Measurements from ENCODE around the gene CYP1B1. TPM values are rescaled to one million over a fixed set of nuclear protein-coding genes. Genes with fewer than 3 reads are reported as not detected.

Gene CYP1B1
- total RNA-seq, 2 experiments from 2014 or later = 6.8 to 6.9 TPM

DNA sequence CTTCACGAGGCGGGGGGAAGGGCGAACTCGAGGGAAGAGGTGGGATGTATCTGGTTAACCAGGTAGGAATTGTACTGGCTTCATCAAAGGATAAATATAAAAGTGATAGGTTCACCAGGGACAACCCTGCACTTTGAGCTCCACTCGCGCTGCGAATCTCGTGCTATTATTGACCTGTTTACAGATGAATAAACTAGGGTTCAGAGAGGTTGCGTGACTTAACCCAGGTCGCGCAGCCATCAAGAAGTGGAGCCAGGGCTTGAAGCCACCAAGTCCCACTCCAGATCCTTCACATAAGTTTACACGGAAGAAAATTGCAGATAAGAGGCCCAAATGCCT, 1.4 kb upstream of the CYP1B1 start:
- POLR2A ChIA-PET = interaction anchor here (0.7 to 1.6 kb wide), 2 partner anchors 40 to 165 kb away, joined by 3 to 7 read pairs; no protein-coding TSS in a partner anchor
- CTCF ChIA-PET = interaction anchor here (1.0 to 1.6 kb wide), 3 partner anchors 40 to 430 kb away, joined by 3 to 6 read pairs (median 3); no protein-coding TSS in a partner anchor

DNA sequence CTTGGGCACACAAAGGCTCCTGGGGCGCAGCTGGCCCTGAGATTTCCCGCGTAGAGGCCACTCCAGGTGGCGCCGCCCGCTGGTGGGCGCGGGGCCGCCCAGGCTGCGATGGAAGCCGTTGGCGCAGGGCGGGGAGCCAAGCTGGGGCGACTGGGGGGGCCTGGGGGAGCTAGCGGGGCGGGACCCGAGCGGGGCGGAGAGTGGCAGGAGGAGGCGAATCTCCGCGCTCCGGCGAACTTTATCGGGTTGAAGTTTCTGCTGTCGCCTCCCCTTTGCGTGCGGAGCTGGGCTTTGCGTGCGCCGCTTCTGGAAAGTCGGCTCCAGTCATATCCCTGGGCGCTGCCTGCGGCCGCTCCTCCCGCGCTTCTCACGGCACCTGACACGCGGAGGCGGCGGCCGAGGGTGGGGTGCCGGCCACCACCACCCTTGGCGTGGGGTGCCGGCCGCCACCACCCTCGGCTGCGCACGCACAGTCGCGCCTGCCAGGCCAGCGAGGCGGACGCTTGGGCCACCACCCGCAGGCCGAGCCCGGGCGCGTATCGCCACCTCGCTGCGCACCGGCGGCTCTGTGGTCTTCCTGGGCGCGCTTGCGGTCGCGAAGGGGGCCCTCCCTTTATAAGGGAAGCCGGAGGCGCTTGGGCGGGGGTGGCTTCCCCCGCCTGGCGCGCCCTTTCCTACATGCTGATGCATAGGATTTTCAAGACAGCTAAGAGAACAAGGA, 919 bp upstream of the CYP1B1 start:
- ChIA-PET POLR2A (interaction anchor here (0.6 to 1.6 kb wide), 2 partner anchors 39 to 138 kb away, joined by 3 to 7 read pairs; no protein-coding TSS in a partner anchor), CTCF (interaction anchor here (0.6 to 1.6 kb wide), 9 partner anchors 17 to 697 kb away, joined by 3 to 6 read pairs (median 3); no protein-coding TSS in a partner anchor)

DNA sequence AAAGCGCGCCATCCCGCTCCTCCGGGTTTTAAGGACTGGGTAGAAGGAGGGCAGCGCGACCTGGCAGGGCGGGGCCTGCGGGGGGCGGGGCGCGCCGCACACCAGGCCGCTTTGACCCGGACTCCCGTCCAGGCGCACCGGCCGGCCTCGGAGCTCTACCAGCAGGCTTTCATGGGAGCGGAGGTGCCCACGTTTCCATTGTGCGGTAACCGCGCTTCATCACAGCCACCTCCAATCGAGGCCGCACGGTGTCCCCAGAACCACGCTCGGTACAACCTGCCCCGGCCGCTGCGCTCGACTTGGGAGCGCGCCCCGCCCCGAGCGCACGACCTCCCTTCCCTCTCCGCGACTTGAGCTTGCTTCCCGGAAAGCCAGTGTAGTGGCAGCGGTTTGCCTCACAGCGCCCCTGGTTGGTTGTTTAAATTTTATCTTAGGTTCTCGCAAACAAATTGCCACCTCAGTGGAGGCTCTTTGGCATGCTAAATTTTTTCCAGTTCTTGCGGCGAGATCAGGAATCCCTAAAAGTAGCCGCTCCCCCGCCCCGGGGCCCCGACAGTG, 280 bp upstream of the CYP1B1 start:
- CTCF ChIA-PET = interaction anchor here (0.6 to 1.6 kb wide), 9 partner anchors 17 to 698 kb away, joined by 3 to 6 read pairs (median 3); no protein-coding TSS in a partner anchor
- POLR2A ChIA-PET = interaction anchor here (0.6 to 1.6 kb wide), 2 partner anchors 39 to 139 kb away, joined by 3 to 7 read pairs; no protein-coding TSS in a partner anchor

GRCh38 chr2:38074764-38075506, 1.0 kb downstream of the CYP1B1 start:
- POLR2A ChIA-PET = no interaction called here
- CTCF ChIA-PET = no interaction called here

- ChIA-PET POLR2A (no interaction called here), CTCF (no interaction called here)
Measured at GRCh38 chr2:38074058-38074763, 1.7 kb downstream of the CYP1B1 start.

DNA sequence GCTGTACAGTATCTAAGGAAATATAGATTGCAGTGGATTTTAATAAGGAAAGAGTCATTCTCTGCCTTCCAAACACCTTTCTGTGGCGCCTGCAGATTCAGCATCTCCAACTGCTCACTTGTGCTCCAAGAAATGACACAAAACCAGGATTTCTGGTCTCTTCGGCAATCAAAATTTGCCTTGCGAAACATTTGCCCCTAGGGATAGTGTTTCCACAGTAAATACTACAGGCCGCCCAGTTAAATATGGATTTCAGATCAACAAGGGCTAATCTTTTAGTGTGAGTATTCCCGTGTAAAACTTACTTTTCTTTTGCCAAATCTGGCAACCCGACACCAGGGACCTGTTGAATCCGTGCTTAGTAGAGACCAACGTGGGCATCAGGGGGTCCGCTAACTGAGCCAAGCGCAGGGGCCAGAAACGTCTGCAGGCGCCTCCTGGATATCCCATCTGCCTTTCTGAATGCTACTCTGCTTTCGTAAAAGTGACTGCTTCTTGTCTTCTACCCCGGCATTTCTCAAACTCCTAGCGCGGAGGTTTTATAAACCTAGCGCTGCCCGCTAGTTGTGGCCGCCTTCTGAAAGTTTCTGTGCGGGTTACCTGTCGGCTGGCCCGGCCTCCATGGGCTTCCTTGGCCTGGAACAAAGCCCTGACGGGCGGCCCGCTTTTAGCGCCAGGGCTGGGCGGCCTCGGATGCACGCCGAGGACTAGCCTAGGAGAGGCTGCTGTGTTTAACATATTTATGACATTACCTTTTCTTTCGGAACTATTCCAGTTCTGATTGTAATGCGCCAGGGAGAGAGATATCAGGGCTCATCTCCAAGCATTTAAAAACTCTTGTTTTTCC, 2.5 kb downstream of the CYP1B1 start:
- POLR2A ChIA-PET = no interaction called here
- CTCF ChIA-PET = no interaction called here

GRCh38 chr2:38070438-38070837, 5.5 kb downstream of the CYP1B1 start:
- CTCF ChIA-PET = no interaction called here

DNA sequence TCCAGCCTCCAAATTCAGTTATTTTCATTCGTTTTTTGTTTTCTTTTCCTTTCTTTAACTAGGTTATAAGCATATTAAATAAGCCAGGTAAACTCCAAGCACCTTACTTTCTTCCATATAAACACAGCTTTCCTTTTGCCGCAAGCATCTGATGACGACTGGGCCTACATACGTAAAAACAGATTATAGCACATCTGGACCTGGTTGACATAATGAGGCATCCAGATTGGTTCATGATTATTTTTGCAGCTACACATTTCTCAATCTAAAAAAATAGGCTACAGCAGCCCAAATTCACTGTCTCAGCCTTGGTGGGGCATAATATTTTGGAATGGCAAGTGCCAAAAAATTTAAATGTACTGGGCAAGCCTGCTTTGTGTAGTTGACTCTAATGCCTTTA, 7.7 kb downstream of the CYP1B1 start:
- ChIA-PET CTCF (no interaction called here), POLR2A (no interaction called here)

More at GRCh38 chr2:38070438-38070837, 5.5 kb downstream of the CYP1B1 start:
- POLR2A ChIA-PET = no interaction called here

GRCh38 chr2:38066421-38067115, 9.4 kb downstream of the CYP1B1 start:
- POLR2A ChIA-PET = no interaction called here
- CTCF ChIA-PET = no interaction called here

GRCh38 chr2:38065502-38066135, 10.3 kb downstream of the CYP1B1 start:
- POLR2A ChIA-PET = no interaction called here
- CTCF ChIA-PET = no interaction called here

DNA sequence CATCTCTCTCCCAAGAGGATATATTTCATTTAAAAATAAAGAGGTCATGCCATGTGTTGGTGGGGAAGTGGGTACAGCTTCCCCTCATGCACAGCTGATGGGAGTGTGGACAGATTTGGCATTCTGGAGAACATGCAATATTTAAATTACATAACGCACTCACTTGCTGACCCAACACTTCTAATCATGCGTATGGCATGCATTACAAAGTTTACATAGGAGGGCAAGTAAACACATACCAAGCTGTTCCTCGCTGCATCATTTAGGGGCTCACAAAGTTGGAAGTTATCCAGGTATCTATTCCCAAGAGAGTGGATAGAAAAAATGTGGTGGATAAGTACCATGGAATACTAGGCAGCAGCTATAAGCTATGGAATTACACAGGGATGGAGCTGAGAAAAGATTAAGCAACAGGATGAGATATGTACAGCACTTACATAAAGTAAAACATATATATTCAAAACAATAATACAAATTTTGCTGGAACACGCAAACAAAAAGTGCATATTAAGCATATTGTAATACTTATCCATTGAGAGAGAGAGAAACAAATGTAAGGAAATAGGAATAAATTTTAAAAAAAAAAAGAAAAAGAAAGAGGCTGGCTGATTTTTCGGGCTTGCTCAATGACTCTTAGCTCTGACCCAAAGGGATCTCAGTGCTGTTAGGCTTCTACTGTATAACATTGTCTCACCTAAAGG, 11.0 kb downstream of the CYP1B1 start:
- ChIA-PET POLR2A (no interaction called here), CTCF (no interaction called here)

- CTCF ChIA-PET = no interaction called here
- POLR2A ChIA-PET = no interaction called here
Measured at GRCh38 chr2:38060236-38061018, 15.5 kb downstream of the CYP1B1 start.

GRCh38 chr2:38057651-38058410, 18.1 kb downstream of the CYP1B1 start:
- CTCF ChIA-PET = no interaction called here
- POLR2A ChIA-PET = no interaction called here

GRCh38 chr2:38056216-38056615, 19.7 kb downstream of the CYP1B1 start:
- ChIA-PET POLR2A (no interaction called here), CTCF (no interaction called here)

DNA sequence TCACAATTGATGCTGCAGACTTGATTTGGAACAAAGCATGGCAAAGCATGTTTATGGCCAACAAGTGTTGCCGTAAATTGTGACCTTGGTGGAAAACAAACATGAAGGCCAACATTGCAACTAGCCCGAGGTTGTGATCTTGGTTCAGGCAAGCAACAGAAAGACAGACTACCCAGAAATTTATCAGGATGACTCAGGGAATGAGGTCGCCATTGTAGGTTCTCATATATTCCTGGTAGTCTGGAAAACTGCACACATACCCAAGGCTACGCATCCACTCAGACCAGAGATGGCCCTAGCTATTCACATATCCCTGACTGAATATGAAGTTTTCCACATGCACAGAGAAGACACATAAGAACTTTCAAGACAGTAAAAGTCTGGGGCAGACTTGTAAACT, 30.1 kb downstream of the CYP1B1 start:
- POLR2A ChIA-PET = no interaction called here
- CTCF ChIA-PET = no interaction called here
